ENCODE data around the gene PRKG1.
A peak's percentile ranks its signal among the peaks of the same experiment; 100 is the strongest.

Gene PRKG1

GRCh38 chr10:51915031-51915542 is 840.8 kb downstream of the PRKG1 start:
- H3K9ac ChIP-seq (ENCODE audit: low read depth, low read length) = no peak overlapping the region
- peaks cover 37% of the 10 kb centered on the region for H3K27me3 ChIP-seq (ENCODE audit: insufficient read depth, low read length)
- no peaks in the 10 kb centered on the region for H3K9me3 ChIP-seq (ENCODE audit: insufficient read depth, low read depth, low read length)
- H3K4me3 ChIP-seq (ENCODE audit: low read length) = no peak overlapping the region
- peak overlapping the region; percentile 82 for H3K27ac ChIP-seq (ENCODE audit: low read depth, low read length)
- 0% methylated on average over 1 of the region's 1 CpG for WGBS
- no peaks in the 10 kb centered on the region for H3K36me3 ChIP-seq (ENCODE audit: insufficient read depth, low read length)
- H3K4me1 ChIP-seq (ENCODE audit: insufficient read depth, low read length) = peaks cover 71% of the 10 kb centered on the region

- WGBS = 77% methylated on average over 2 of the region's 2 CpGs
- Histone ChIP-seq H3K9me3 (ENCODE audit: insufficient read depth, low read depth, low read length) (no peaks in the 10 kb centered on the region), H3K9ac (ENCODE audit: low read depth, low read length) (no peak overlapping the region), H3K27ac (ENCODE audit: low read depth, low read length) (no peak overlapping the region), H3K36me3 (ENCODE audit: insufficient read depth, low read length) (no peaks in the 10 kb centered on the region), H3K4me1 (ENCODE audit: insufficient read depth, low read length) (peaks cover 50% of the 10 kb centered on the region), H3K27me3 (ENCODE audit: insufficient read depth, low read length) (peaks cover 8% of the 10 kb centered on the region; the same call in 1 of the 2 replicates), H3K4me3 (ENCODE audit: low read length) (no peak overlapping the region)
Observed at GRCh38 chr10:51918440-51918839, 844.2 kb downstream of the PRKG1 start.

GRCh38 chr10:51918884-51919325 is 844.6 kb downstream of the PRKG1 start:
- 48% methylated on average over 5 of the region's 5 CpGs for WGBS
- peaks cover 46% of the 10 kb centered on the region for H3K4me1 ChIP-seq (ENCODE audit: insufficient read depth, low read length)

GRCh38 chr10:51920672-51921071 is 846.4 kb downstream of the PRKG1 start:
- H3K27ac ChIP-seq (ENCODE audit: low read depth, low read length) = no peak overlapping the region
- H3K36me3 ChIP-seq (ENCODE audit: insufficient read depth, low read length) = no peaks in the 10 kb centered on the region
- no peaks in the 10 kb centered on the region for H3K27me3 ChIP-seq (ENCODE audit: insufficient read depth, low read length)
- no peak overlapping the region for H3K4me3 ChIP-seq (ENCODE audit: low read length)
- no peaks in the 10 kb centered on the region for H3K9me3 ChIP-seq (ENCODE audit: insufficient read depth, low read depth, low read length)
- H3K4me1 ChIP-seq (ENCODE audit: insufficient read depth, low read length) = peaks cover 28% of the 10 kb centered on the region
- H3K9ac ChIP-seq (ENCODE audit: low read depth, low read length) = no peak overlapping the region

More at GRCh38 chr10:51918884-51919325, 844.6 kb downstream of the PRKG1 start:
- H3K27me3 ChIP-seq (ENCODE audit: insufficient read depth, low read length) = peaks cover 3% of the 10 kb centered on the region; the same call in 1 of the 2 replicates
- no peak overlapping the region for H3K4me3 ChIP-seq (ENCODE audit: low read length)
- no peaks in the 10 kb centered on the region for H3K36me3 ChIP-seq (ENCODE audit: insufficient read depth, low read length)
- H3K9ac ChIP-seq (ENCODE audit: low read depth, low read length) = no peak overlapping the region
- H3K27ac ChIP-seq (ENCODE audit: low read depth, low read length) = no peak overlapping the region
- H3K9me3 ChIP-seq (ENCODE audit: insufficient read depth, low read depth, low read length) = no peaks in the 10 kb centered on the region

GRCh38 chr10:51924359-51924758 is 850.1 kb downstream of the PRKG1 start:
- no peaks in the 10 kb centered on the region for H3K36me3 ChIP-seq (ENCODE audit: insufficient read depth, low read length)
- no peak overlapping the region for H3K27ac ChIP-seq (ENCODE audit: low read depth, low read length)
- H3K9ac ChIP-seq (ENCODE audit: low read depth, low read length) = no peak overlapping the region
- no peaks in the 10 kb centered on the region for H3K9me3 ChIP-seq (ENCODE audit: insufficient read depth, low read depth, low read length)
- H3K4me1 ChIP-seq (ENCODE audit: insufficient read depth, low read length) = peaks cover 11% of the 10 kb centered on the region; the same call in 1 of the 2 replicates
- H3K27me3 ChIP-seq (ENCODE audit: insufficient read depth, low read length) = no peaks in the 10 kb centered on the region
- H3K4me3 ChIP-seq (ENCODE audit: low read length) = no peak overlapping the region
- WGBS = 100% methylated on average over 1 of the region's 4 CpGs

GRCh38 chr10:51926337-51926736 is 852.0 kb downstream of the PRKG1 start:
- no peak overlapping the region for H3K4me3 ChIP-seq (ENCODE audit: low read length)
- 91% methylated on average over 5 of the region's 5 CpGs for WGBS

GRCh38 chr10:51928162-51928561 is 853.9 kb downstream of the PRKG1 start:
- Histone ChIP-seq H3K9ac (ENCODE audit: low read depth, low read length) (no peak overlapping the region), H3K36me3 (ENCODE audit: insufficient read depth, low read length) (no peaks in the 10 kb centered on the region), H3K27ac (ENCODE audit: low read depth, low read length) (no peak overlapping the region), H3K4me3 (ENCODE audit: low read length) (no peak overlapping the region), H3K27me3 (ENCODE audit: insufficient read depth, low read length) (no peaks in the 10 kb centered on the region), H3K4me1 (ENCODE audit: insufficient read depth, low read length) (no peaks in the 10 kb centered on the region), H3K9me3 (ENCODE audit: insufficient read depth, low read depth, low read length) (no peaks in the 10 kb centered on the region)
- 88% methylated on average over 1 of the region's 1 CpG for WGBS

More at GRCh38 chr10:51926337-51926736, 852.0 kb downstream of the PRKG1 start:
- 0 out of 2 replicates have a peak, but pooled peaks cover 2% of the 10 kb centered on the region for H3K4me1 ChIP-seq (ENCODE audit: insufficient read depth, low read length)
- no peaks in the 10 kb centered on the region for H3K9me3 ChIP-seq (ENCODE audit: insufficient read depth, low read depth, low read length)
- no peak overlapping the region for H3K9ac ChIP-seq (ENCODE audit: low read depth, low read length)
- H3K27ac ChIP-seq (ENCODE audit: low read depth, low read length) = no peak overlapping the region
- no peaks in the 10 kb centered on the region for H3K27me3 ChIP-seq (ENCODE audit: insufficient read depth, low read length)
- no peaks in the 10 kb centered on the region for H3K36me3 ChIP-seq (ENCODE audit: insufficient read depth, low read length)

- Histone ChIP-seq H3K27me3 (ENCODE audit: insufficient read depth, low read length) (no peaks in the 10 kb centered on the region), H3K4me3 (ENCODE audit: low read length) (no peak overlapping the region), H3K27ac (ENCODE audit: low read depth, low read length) (no peak overlapping the region), H3K4me1 (ENCODE audit: insufficient read depth, low read length) (no peaks in the 10 kb centered on the region), H3K9me3 (ENCODE audit: insufficient read depth, low read depth, low read length) (no peaks in the 10 kb centered on the region), H3K9ac (ENCODE audit: low read depth, low read length) (no peak overlapping the region), H3K36me3 (ENCODE audit: insufficient read depth, low read length) (no peaks in the 10 kb centered on the region)
- WGBS = 94% methylated on average over 3 of the region's 4 CpGs
Observed at GRCh38 chr10:51932530-51932929, 858.2 kb downstream of the PRKG1 start.

GRCh38 chr10:51934373-51934772 is 860.1 kb downstream of the PRKG1 start:
- Histone ChIP-seq H3K9ac (ENCODE audit: low read depth, low read length) (no peak overlapping the region), H3K9me3 (ENCODE audit: insufficient read depth, low read depth, low read length) (no peaks in the 10 kb centered on the region), H3K27me3 (ENCODE audit: insufficient read depth, low read length) (no peaks in the 10 kb centered on the region), H3K4me1 (ENCODE audit: insufficient read depth, low read length) (no peaks in the 10 kb centered on the region), H3K4me3 (ENCODE audit: low read length) (no peak overlapping the region), H3K36me3 (ENCODE audit: insufficient read depth, low read length) (no peaks in the 10 kb centered on the region), H3K27ac (ENCODE audit: low read depth, low read length) (no peak overlapping the region)
- 82% methylated on average over 3 of the region's 5 CpGs for WGBS

- H3K9me3 ChIP-seq (ENCODE audit: insufficient read depth, low read depth, low read length) = no peaks in the 10 kb centered on the region
Observed at GRCh38 chr10:51935341-51935740, 861.1 kb downstream of the PRKG1 start.

GRCh38 chr10:51937308-51938140 is 863.2 kb downstream of the PRKG1 start:
- Histone ChIP-seq H3K9me3 (ENCODE audit: insufficient read depth, low read depth, low read length) (no peaks in the 10 kb centered on the region), H3K4me1 (ENCODE audit: insufficient read depth, low read length) (no peaks in the 10 kb centered on the region), H3K27ac (ENCODE audit: low read depth, low read length) (no peak overlapping the region), H3K9ac (ENCODE audit: low read depth, low read length) (no peak overlapping the region), H3K4me3 (ENCODE audit: low read length) (no peak overlapping the region), H3K27me3 (ENCODE audit: insufficient read depth, low read length) (no peaks in the 10 kb centered on the region), H3K36me3 (ENCODE audit: insufficient read depth, low read length) (no peaks in the 10 kb centered on the region)
- WGBS = 99% methylated on average over 6 of the region's 7 CpGs

More at GRCh38 chr10:51935341-51935740, 861.1 kb downstream of the PRKG1 start:
- Histone ChIP-seq H3K36me3 (ENCODE audit: insufficient read depth, low read length) (no peaks in the 10 kb centered on the region), H3K27me3 (ENCODE audit: insufficient read depth, low read length) (no peaks in the 10 kb centered on the region), H3K4me3 (ENCODE audit: low read length) (no peak overlapping the region), H3K9ac (ENCODE audit: low read depth, low read length) (no peak overlapping the region), H3K27ac (ENCODE audit: low read depth, low read length) (no peak overlapping the region), H3K4me1 (ENCODE audit: insufficient read depth, low read length) (no peaks in the 10 kb centered on the region)
- 99% methylated on average over 3 of the region's 5 CpGs for WGBS

Measured in HUES64 (cell line).